ENCODE results near the gene SEPTIN8.

DNA sequence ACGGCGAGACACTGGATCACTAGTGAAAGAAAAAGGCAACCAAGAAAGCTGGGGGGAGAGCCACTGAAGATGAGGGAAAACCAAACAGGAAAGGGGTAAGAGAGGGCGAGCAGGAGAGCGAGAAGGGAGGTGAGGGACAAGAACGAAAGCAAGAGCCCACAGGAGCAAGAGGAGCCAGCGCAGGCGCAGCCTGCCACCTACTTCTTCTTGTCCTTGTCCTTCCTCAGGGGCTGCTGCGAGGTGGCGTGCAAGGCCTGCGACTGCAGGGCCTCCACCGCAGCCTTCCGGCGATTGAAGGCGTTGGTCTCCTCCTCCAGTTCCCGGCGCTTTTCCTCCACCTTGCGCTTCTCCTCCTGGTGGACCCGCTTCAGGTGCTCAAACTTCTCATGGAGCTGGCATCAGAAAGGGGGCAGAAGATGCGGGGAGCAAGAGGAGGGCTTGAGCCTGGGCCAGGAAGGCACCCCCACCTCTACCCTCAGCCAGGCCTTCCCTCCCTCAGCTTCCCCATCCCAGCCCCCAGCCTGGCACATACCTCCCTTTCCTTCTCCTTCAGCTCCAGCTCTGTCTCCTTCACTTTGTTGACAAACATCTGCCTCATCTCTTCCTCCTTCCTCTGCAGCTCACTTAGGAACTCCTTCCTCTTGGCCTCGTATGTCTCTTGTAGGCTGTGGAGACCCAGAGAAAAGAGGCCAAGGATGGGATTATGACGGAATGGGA lies 16.3 kb downstream of the SEPTIN8 start:
- TF ChIP-seq, protein P1, sequence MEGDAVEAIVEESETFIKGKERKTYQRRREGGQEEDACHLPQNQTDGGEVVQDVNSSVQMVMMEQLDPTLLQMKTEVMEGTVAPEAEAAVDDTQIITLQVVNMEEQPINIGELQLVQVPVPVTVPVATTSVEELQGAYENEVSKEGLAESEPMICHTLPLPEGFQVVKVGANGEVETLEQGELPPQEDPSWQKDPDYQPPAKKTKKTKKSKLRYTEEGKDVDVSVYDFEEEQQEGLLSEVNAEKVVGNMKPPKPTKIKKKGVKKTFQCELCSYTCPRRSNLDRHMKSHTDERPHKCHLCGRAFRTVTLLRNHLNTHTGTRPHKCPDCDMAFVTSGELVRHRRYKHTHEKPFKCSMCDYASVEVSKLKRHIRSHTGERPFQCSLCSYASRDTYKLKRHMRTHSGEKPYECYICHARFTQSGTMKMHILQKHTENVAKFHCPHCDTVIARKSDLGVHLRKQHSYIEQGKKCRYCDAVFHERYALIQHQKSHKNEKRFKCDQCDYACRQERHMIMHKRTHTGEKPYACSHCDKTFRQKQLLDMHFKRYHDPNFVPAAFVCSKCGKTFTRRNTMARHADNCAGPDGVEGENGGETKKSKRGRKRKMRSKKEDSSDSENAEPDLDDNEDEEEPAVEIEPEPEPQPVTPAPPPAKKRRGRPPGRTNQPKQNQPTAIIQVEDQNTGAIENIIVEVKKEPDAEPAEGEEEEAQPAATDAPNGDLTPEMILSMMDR (IDR thresholded peaks at IDR 0.05), result no peak
- no peak for TF ChIP-seq POLR2A (IDR thresholded peaks at IDR 0.05)

Measured in ovary (tissue), 3 donors.